GM12878 (cell line): ENCODE results near the gene TRIM46. TPM values are rescaled to one million over a fixed set of nuclear protein-coding genes. Genes with fewer than 3 reads are reported as not detected.

Experiments used
- ATAC-seq: fragments of 200-7000 bp; cut with Tn5 transposase; 3 replicates; pipeline ENCODE4 v1.9.1; 2020; ENCODE audit warnings: mild to moderate bottlenecking, moderate library complexity
- Bru-seq: library from RNA; stranded (reverse); fragments of 400-500 nt; gene quantifications from one replicate; lab custom pipeline; 2021; lab: Mats Ljungman, UMichigan
- BruChase-seq, 2 experiments: library from RNA; stranded (reverse); fragments of 400-500 nt; gene quantifications; one replicate each; lab custom pipeline; 2021; lab: Mats Ljungman, UMichigan
- BruUV-seq: library from RNA; stranded (reverse); fragments of 400-500 nt; replicated peaks from 2 replicates; lab custom pipeline; 2021; lab: Mats Ljungman, UMichigan
- CTCF ChIA-PET: fragments of 300-600 bp; sonication (Branson Sonifier 250); formaldehyde crosslinking; extraction: SDS; loops from one replicate; lab custom pipeline; 2021; ENCODE audit warnings: inconsistent platforms; lab: Yijun Ruan, JAX
- POLR2A ChIA-PET: fragments of 350-600 bp; formaldehyde crosslinking; extraction: SDS; loops from one replicate; lab custom pipeline; 2021; ENCODE audit warnings: inconsistent platforms; lab: Charles Lee
- RAD21 ChIA-PET: fragments of 300-600 bp; sonication (Branson Sonifier 250); formaldehyde crosslinking; loops from one replicate; lab custom pipeline; 2023; ENCODE audit warnings: antibody characterized with exemption; ENCODE audit not compliant: unreplicated experiment; lab: Charles Lee
- SMC1A ChIA-PET: fragments of 300-600 bp; sonication (Branson Sonifier 250); formaldehyde crosslinking; loops from one replicate; lab custom pipeline; 2023; ENCODE audit not compliant: unreplicated experiment, uncharacterized antibody; lab: Charles Lee
- DNase-seq: peaks from one replicate; pipeline ENCODE4 v3.0.0-alpha.2; 2011; ENCODE audit warnings: low read depth, low spot score
- FAIRE-seq: peaks from 3 replicates; lab custom pipeline; 2011; peaks lifted over from hg19 to GRCh38; lab: Jason Lieb, UNC
- H2AFZ ChIP-seq: 2 replicates; pipeline ENCODE4 v1.6.0; 2011; ENCODE audit warnings: low read depth, low read length, control low read depth; ENCODE audit not compliant: control insufficient read depth
- H3K27ac ChIP-seq: 2 replicates; pipeline ENCODE4 v1.5.1; 2011; ENCODE audit warnings: control low read depth; ENCODE audit not compliant: control insufficient read depth, insufficient read depth
- H3K27me3 ChIP-seq, 2 experiments: replicated peaks in 1 of 2; 2 replicates each; pipeline versions ENCODE4 v1.6.0 to v1.6.1; 2011; ENCODE audit warnings: low read length in 1 of 2; ENCODE audit not compliant: control insufficient read depth in 2 of 2, insufficient read depth in 2 of 2
- H3K36me3 ChIP-seq, 2 experiments: 2 replicates each; pipeline ENCODE4 v1.5.1; 2011; ENCODE audit warnings: low read length in 1 of 2; ENCODE audit not compliant: control insufficient read depth in 2 of 2, insufficient read depth in 2 of 2
- H3K4me1 ChIP-seq: 2 replicates; pipeline ENCODE4 v1.6.1; 2011; ENCODE audit warnings: mild to moderate bottlenecking, low read length, moderate library complexity, mixed read lengths; ENCODE audit not compliant: control insufficient read depth, insufficient read depth
- H3K4me2 ChIP-seq: 2 replicates; pipeline ENCODE4 v1.6.0; 2011; ENCODE audit warnings: control low read depth; ENCODE audit not compliant: control insufficient read depth, insufficient read depth
- H3K4me3 ChIP-seq: fragments of 200-600 bp; sonication (generic); 2 replicates; pipeline ENCODE4 v1.5.1; 2016
- H3K79me2 ChIP-seq: 2 replicates; pipeline ENCODE4 v1.6.0; 2011; ENCODE audit warnings: low read length; ENCODE audit not compliant: control insufficient read depth, insufficient read depth
- H3K9ac ChIP-seq: 2 replicates; pipeline ENCODE4 v1.8.0; 2011; ENCODE audit warnings: low read length, control low read depth, mixed read lengths; ENCODE audit not compliant: control insufficient read depth, insufficient read depth
- H3K9me3 ChIP-seq: replicated peaks from 3 replicates; pipeline ENCODE4 v1.5.1; 2011; ENCODE audit warnings: mild to moderate bottlenecking, low read length; ENCODE audit not compliant: control insufficient read depth, insufficient read depth
- H4K20me1 ChIP-seq: 2 replicates; pipeline ENCODE4 v1.6.0; 2011; ENCODE audit not compliant: control insufficient read depth, insufficient read depth
- HDAC6 ChIP-seq: fragments of 200-600 bp; sonication (generic); IDR thresholded peaks from one replicate; pipeline ENCODE4 v1.8.0; 2017; ENCODE audit warnings: antibody characterized with exemption; ENCODE audit not compliant: unreplicated experiment
- HDGF ChIP-seq: fragments of 450-650 bp; IDR thresholded peaks from 2 replicates; pipeline ENCODE4 v1.6.1; 2016; ENCODE audit warnings: antibody characterized with exemption
- IKZF2 ChIP-seq, 2 experiments: fragments of 450-650 bp; IDR thresholded peaks; 2 replicates each; pipeline ENCODE4 v1.6.1; 2017; ENCODE audit warnings: mild to moderate bottlenecking in 2 of 2, moderate library complexity in 2 of 2
- LARP7 ChIP-seq: fragments of 450-650 bp; IDR thresholded peaks from 2 replicates; pipeline ENCODE4 v1.6.1; 2017; ENCODE audit warnings: mild to moderate bottlenecking
- MEF2A ChIP-seq: IDR thresholded peaks from 2 replicates; pipeline ENCODE4 v1.6.1; 2011; ENCODE audit warnings: low read depth, mild to moderate bottlenecking, low read length, moderate library complexity; ENCODE audit not compliant: insufficient read depth
- MLLT1 ChIP-seq: fragments of 450-650 bp; IDR thresholded peaks from 2 replicates; pipeline ENCODE4 v1.6.1; 2016; ENCODE audit warnings: mild to moderate bottlenecking
- NFXL1 ChIP-seq: fragments of 450-650 bp; IDR thresholded peaks from 2 replicates; pipeline ENCODE4 v1.6.1; 2017; ENCODE audit warnings: antibody characterized with exemption, mild to moderate bottlenecking, borderline replicate concordance
- RAD51 ChIP-seq: fragments of 450-650 bp; IDR thresholded peaks from 2 replicates; pipeline ENCODE4 v1.6.1; 2016; ENCODE audit warnings: moderate library complexity, mild to moderate bottlenecking, inconsistent platforms
- SMC3 ChIP-seq: IDR thresholded peaks from 2 replicates; pipeline ENCODE4 v1.6.1; 2011; ENCODE audit warnings: low read length, improper control_type of control experiment, borderline replicate concordance
- ZNF687 ChIP-seq: fragments of 450-650 bp; IDR thresholded peaks from 2 replicates; pipeline ENCODE4 v1.6.1; 2017; ENCODE audit warnings: mild to moderate bottlenecking, moderate library complexity
- WGBS: methylation state at CpG from one replicate; pipeline ENCODE4 v1.1.6; 2016; ENCODE audit warnings: low lambda C conversion rate; ENCODE audit not compliant: insufficient replicate concordance, insufficient coverage; ENCODE audit errors: missing lambda C conversion rate; 5-methylcytosine and 5-hydroxymethylcytosine counted together
- in situ Hi-C: fragments of 300-500 bp; cut with MboI; formaldehyde crosslinking; loops from 9 replicates; pipeline ENCODE4 v1.14.3; 2018; ENCODE audit warnings: mixed read lengths
- intact Hi-C: fragments of 100-400 bp; cut with micrococcal nuclease; formaldehyde crosslinking; loops from one replicate; pipeline ENCODE4 v1.14.2; 2022; ENCODE audit not compliant: unreplicated experiment
- long read RNA-seq, 2 experiments: library from polyadenylated mRNA; unstranded; transcript quantifications; one replicate each; pipeline ENCODE4 v2.0.0, GENCODE V29; 2019 to 2020
- polyA minus RNA-seq, 3 experiments: library from RNA; depleted of rRNA, polyadenylated mRNA; stranded (reverse); fragments of >200 nt; gene quantifications; 2 replicates each; pipeline ENCODE4 v1.2.3, GENCODE V29; 2011
- polyA plus RNA-seq, 11 experiments: library from polyadenylated mRNA; depleted of rRNA in 4 of 11; unstranded in 6 of 11; stranded (reverse) in 5 of 11; fragments of >200 nt; fragmentation: Nextera tagmentation in 4 of 11; fragmentation: Illumina TruSeq in 1 of 11; extraction: Ambion mirVana in 4 of 11; extraction: Trizol in 1 of 11; gene quantifications; 1 replicate in 1 of 11; 2 replicates in 10 of 11; pipeline versions ENCODE4 v1.2.1 to v1.2.3, GENCODE V29; 2011 to 2016; ENCODE audit warnings: inconsistent platforms in 2 of 11, missing spikeins in 2 of 11, low read depth in 1 of 11
- total RNA-seq, 4 experiments: library from RNA; depleted of rRNA in 3 of 4; stranded (reverse); fragments of >200 nt in 3 of 4; fragmentation: Illumina TruSeq in 1 of 4; extraction: Trizol in 1 of 4; gene quantifications; 2 replicates each; pipeline versions ENCODE4 v1.2.1 to v1.2.3, GENCODE V29; 2013 to 2021
- TF ChIP-seq, protein P1 (sequence below): fragments of 450-650 bp; IDR thresholded peaks from 2 replicates; pipeline ENCODE4 v1.6.1; 2016; ENCODE audit warnings: mild to moderate bottlenecking

The TRIM46 gene
- total RNA-seq (2013; cell fraction: nucleolus; rRNA removed), result 6.4 and 7.4 TPM in 2 replicates
- total RNA-seq (2014; rRNA removed) (1.4 and 1.6 TPM in 2 replicates), total RNA-seq (2014; rRNA removed; fragmentation: Illumina TruSeq; extraction: Trizol) (0.69 and 0.89 TPM in 2 replicates), total RNA-seq (2021) (2.0 and 3.0 TPM in 2 replicates), polyA plus RNA-seq (2011; rRNA removed) (0.65 and 0.90 TPM in 2 replicates), polyA plus RNA-seq (2014; fragmentation: Illumina TruSeq; extraction: Trizol) (0.33 and 1.1 TPM in 2 replicates), polyA plus RNA-seq (2014; fragmentation: Nextera tagmentation; extraction: Ambion mirVana) (under 1 TPM; 0.08 to 0.20 TPM), polyA plus RNA-seq (2014; rRNA removed) (3.1 and 4.2 TPM in 2 replicates), polyA plus RNA-seq (2016; fragmentation: Nextera tagmentation; extraction: Ambion mirVana) (1 to 10 TPM in 1 of 2 experiments, under 1 TPM in 1; 0.91 to 1.0 TPM), polyA minus RNA-seq (2011; rRNA and poly(A)+ RNA removed) (0.95 and 1.5 TPM in 2 replicates), Bru-seq, nascent RNA (percentile 46 among the genes with signal in this experiment), BruChase-seq, experiment 1, labeled RNA remaining after a 6-hour chase (percentile 45 among the genes with signal in this experiment), BruChase-seq, experiment 2, labeled RNA remaining after a 2-hour chase (percentile 46 among the genes with signal in this experiment)
- polyA plus RNA-seq (2011; ENCODE audit: low read depth), result 0.33 TPM
- 1.8 and 2.2 TPM in 2 replicates for polyA plus RNA-seq (2011; cell fraction: cytosol; rRNA removed)
- 6.9 and 8.9 TPM in 2 replicates for polyA plus RNA-seq (2011; cell fraction: nucleus; rRNA removed)
- 0.42 and 0.69 TPM in 2 replicates for polyA plus RNA-seq (2012)
- polyA minus RNA-seq (2011; cell fraction: cytosol; rRNA and poly(A)+ RNA removed), result 0.73 and 0.80 TPM in 2 replicates
- polyA minus RNA-seq (2011; cell fraction: nucleus; rRNA and poly(A)+ RNA removed), result 2.2 and 4.2 TPM in 2 replicates
- long read RNA-seq, experiment 1, result 0 reads
- long read RNA-seq, experiment 2, partial matches to known transcripts, result 0 of 1 reads
- long read RNA-seq, experiment 2, other reads (novel, unspliced or antisense), result 1 of 1 reads

DNA sequence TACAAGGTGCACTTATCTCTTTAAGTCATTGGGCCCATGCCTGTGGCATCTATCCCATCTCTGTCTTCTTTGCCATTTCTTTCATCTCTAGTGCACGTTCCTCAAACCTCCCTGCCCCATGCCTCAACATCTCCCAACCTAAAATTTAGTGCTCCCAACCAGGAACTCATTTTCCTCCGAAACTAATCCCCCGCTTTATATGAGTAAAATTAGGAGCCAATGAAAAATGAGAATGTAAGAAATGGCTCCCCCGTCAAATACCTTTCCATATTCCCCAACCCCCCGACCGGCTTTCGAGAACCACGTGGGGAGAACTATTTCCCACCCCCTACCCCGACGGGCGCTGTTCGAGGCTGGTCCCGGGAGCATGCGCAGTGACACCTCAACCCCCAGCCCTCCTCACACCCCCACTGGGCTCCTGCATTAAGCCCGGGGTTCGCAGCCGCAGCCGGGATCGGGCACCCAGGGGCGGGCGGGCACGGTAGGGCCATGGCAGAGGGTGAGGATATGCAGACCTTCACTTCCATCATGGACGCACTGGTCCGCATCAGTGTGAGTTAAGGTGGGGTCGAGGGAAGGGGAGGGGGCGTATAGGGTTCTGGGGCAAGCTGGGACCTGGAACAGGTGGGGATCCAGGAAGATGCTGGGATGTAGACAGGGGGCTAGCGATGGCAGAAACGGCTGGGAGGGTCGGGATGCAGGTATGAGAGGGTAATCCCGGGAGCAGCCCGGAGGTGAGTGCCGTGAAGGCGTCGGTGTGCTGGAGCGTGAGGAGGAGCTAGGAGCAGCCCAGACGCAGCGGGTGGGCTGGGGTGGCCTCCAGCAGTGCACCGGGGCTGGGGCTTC, at the start of gene TRIM46:
Gene TRIM46 (plus strand): TSS at position 372 of the 846 bp plus-strand sequence. CDS start 118 bp downstream, at position 490.
- Histone ChIP-seq H3K4me3 (peak within 1 kb of the TSS; percentile 73), H3K36me3 (peaks cover 0 to 3% of the 10 kb centered on the region in 2 experiments; a peak in 1 of 4 replicates), H3K9ac (peak within 1 kb of the TSS; percentile 97), H3K27me3 (no peaks in the 10 kb centered on the region), H3K4me1 (peaks cover 26% of the 10 kb centered on the region), H3K9me3 (no peaks in the 10 kb centered on the region; the same call in 2 of the 3 replicates), H3K4me2 (peak within 1 kb of the TSS; percentile 97), H4K20me1 (no peaks in the 10 kb centered on the region), H3K27ac (peak within 1 kb of the TSS; percentile 93), H3K79me2 (peaks cover 12% of the 10 kb centered on the region), H2AFZ (peak within 1 kb of the TSS; percentile 96)
- DNase-seq (no peak), FAIRE-seq (no peak), ATAC-seq (peak; percentile 36)
- intact Hi-C loops (loop anchor here (5.0 kb wide), 1 partner anchor 36 kb away; the partner anchor contains the start of gene SLC50A1), in situ Hi-C loops (no loop called here)
- no TSS peak for BruUV-seq
- ChIA-PET CTCF (interaction anchor here (0.6 to 12.1 kb wide), 52 partner anchors 9 to 787 kb away, joined by 3 to 284 read pairs (median 5); partner anchors contain the start of genes CLK2, FDPS, MTX1 and PMVK), RAD21 (interaction anchor here (0.6 to 4.8 kb wide), 24 partner anchors 11 to 694 kb away, joined by 3 to 77 read pairs (median 6); partner anchors contain the start of genes EFNA3, SLC50A1 and THBS3), SMC1A (interaction anchor here (1.0 to 4.7 kb wide), 9 partner anchors 12 to 82 kb away, joined by 3 to 46 read pairs (median 5); a partner anchor contains a TSS), POLR2A (interaction anchor here (0.5 to 7.4 kb wide), 16 partner anchors 12 to 1224 kb away, joined by 3 to 77 read pairs (median 6); partner anchors contain the start of genes CLK2, ENTREP3, MTX1 and SLC50A1)
- WGBS, result 12% methylated on average over 35 of the region's 38 CpGs
- TF ChIP-seq NFXL1, result no peak
- 0 out of 2 replicates have a peak, but pooled peaks have one; percentile 38 for TF ChIP-seq LARP7
- TF ChIP-seq HDGF, result no peak
- TF ChIP-seq RAD51, result peak; percentile 48; the same call in 1 of the 2 replicates
- no peak for TF ChIP-seq ZNF687
- no peak for TF ChIP-seq MLLT1
- TF ChIP-seq IKZF2 (IDR thresholded peaks at IDR 0.05), result no peak
- TF ChIP-seq HDAC6, result no peak
- TF ChIP-seq, protein P1, sequence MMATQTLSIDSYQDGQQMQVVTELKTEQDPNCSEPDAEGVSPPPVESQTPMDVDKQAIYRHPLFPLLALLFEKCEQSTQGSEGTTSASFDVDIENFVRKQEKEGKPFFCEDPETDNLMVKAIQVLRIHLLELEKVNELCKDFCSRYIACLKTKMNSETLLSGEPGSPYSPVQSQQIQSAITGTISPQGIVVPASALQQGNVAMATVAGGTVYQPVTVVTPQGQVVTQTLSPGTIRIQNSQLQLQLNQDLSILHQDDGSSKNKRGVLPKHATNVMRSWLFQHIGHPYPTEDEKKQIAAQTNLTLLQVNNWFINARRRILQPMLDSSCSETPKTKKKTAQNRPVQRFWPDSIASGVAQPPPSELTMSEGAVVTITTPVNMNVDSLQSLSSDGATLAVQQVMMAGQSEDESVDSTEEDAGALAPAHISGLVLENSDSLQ, result 0 out of 2 replicates have a peak, but pooled peaks have one; percentile 17
- no peak for TF ChIP-seq SMC3
- no peak for TF ChIP-seq MEF2A
